RWPE2 (cell line): Measurements from ENCODE around the gene CD79B.

Experiments used
- ATAC-seq: fragments of 200-7000 bp; cut with Tn5 transposase; 3 replicates; pipeline ENCODE4 v1.9.1; 2021; ENCODE audit warnings: low read depth
- DNase-seq: peaks from one replicate; pipeline ENCODE4 v3.0.0-alpha.2; 2020; ENCODE audit warnings: low spot score
- H3K27ac ChIP-seq: fragments of 450-650 bp; 2 replicates; pipeline ENCODE4 v1.5.1; 2017; ENCODE audit warnings: mild to moderate bottlenecking; ENCODE audit not compliant: poor library complexity, severe bottlenecking
- H3K27me3 ChIP-seq: fragments of 250-450 bp; sonication (Bioruptor Pico); 2 replicates; pipeline ENCODE4 v1.5.1; 2021; ENCODE audit warnings: mild to moderate bottlenecking, moderate library complexity; ENCODE audit not compliant: insufficient read depth, poor library complexity, severe bottlenecking
- H3K36me3 ChIP-seq: fragments of 250-450 bp; sonication (Bioruptor Pico); 2 replicates; pipeline ENCODE4 v1.5.1; 2020; ENCODE audit warnings: low read depth, mild to moderate bottlenecking, moderate library complexity
- H3K4me1 ChIP-seq: fragments of 250-450 bp; sonication (Bioruptor Pico); 2 replicates; pipeline ENCODE4 v1.5.1; 2021; ENCODE audit warnings: mild to moderate bottlenecking, moderate library complexity; ENCODE audit not compliant: insufficient read depth, poor library complexity, severe bottlenecking
- H3K4me3 ChIP-seq: fragments of 250-450 bp; sonication (Bioruptor Pico); 2 replicates; pipeline ENCODE4 v1.5.1; 2021; ENCODE audit warnings: mild to moderate bottlenecking, moderate library complexity; ENCODE audit not compliant: severe bottlenecking
- H3K9me3 ChIP-seq: fragments of 250-450 bp; sonication (Bioruptor Pico); 2 replicates; pipeline ENCODE4 v1.5.1; 2021; ENCODE audit warnings: mild to moderate bottlenecking, moderate library complexity; ENCODE audit not compliant: severe bottlenecking
- TF ChIP-seq, protein P1 (sequence below): fragments of 450-650 bp; IDR thresholded peaks from one replicate; pipeline ENCODE4 v1.5.1; 2017; ENCODE audit warnings: mild to moderate bottlenecking, moderate library complexity; ENCODE audit not compliant: poor library complexity, severe bottlenecking

The CD79B gene

GRCh38 chr17:63880706-63881105 lies 51.4 kb downstream of the CD79B start:
- no peaks in the 10 kb centered on the region for H3K4me1 ChIP-seq
- TF ChIP-seq, protein P1, sequence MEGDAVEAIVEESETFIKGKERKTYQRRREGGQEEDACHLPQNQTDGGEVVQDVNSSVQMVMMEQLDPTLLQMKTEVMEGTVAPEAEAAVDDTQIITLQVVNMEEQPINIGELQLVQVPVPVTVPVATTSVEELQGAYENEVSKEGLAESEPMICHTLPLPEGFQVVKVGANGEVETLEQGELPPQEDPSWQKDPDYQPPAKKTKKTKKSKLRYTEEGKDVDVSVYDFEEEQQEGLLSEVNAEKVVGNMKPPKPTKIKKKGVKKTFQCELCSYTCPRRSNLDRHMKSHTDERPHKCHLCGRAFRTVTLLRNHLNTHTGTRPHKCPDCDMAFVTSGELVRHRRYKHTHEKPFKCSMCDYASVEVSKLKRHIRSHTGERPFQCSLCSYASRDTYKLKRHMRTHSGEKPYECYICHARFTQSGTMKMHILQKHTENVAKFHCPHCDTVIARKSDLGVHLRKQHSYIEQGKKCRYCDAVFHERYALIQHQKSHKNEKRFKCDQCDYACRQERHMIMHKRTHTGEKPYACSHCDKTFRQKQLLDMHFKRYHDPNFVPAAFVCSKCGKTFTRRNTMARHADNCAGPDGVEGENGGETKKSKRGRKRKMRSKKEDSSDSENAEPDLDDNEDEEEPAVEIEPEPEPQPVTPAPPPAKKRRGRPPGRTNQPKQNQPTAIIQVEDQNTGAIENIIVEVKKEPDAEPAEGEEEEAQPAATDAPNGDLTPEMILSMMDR: no peak
- ATAC-seq (no peak), DNase-seq (no peak)
- H3K27ac ChIP-seq: no peak overlapping the region
- H3K36me3 ChIP-seq: no peaks in the 10 kb centered on the region
- no peak overlapping the region for H3K4me3 ChIP-seq
- no peaks in the 10 kb centered on the region for H3K27me3 ChIP-seq
- no peaks in the 10 kb centered on the region for H3K9me3 ChIP-seq
